SU-DHL-6 (cell line): Measurements from ENCODE around the gene GSTM2.

ENCODE experiments used
- H2AFZ ChIP-seq: fragments of 200-600 bp; sonication (generic); 2 replicates; pipeline ENCODE4 v1.6.1; 2014; ENCODE audit warnings: low read depth, mild to moderate bottlenecking, moderate library complexity, mixed read lengths, antibody characterized with exemption, low read length; ENCODE audit not compliant: severe bottlenecking
- H3F3A ChIP-seq: fragments of 200-600 bp; shearing (Covaris generic); 2 replicates; pipeline ENCODE4 v1.6.0; 2016; ENCODE audit warnings: antibody characterized with exemption, mild to moderate bottlenecking; ENCODE audit not compliant: insufficient read depth
- H3K27ac ChIP-seq: fragments of 200-600 bp; sonication (generic); 2 replicates; pipeline ENCODE4 v1.5.1; 2016; ENCODE audit warnings: low read depth, mild to moderate bottlenecking, low read length, moderate library complexity, mixed read lengths
- H3K27me3 ChIP-seq: fragments of 200-600 bp; sonication (generic), shearing (Covaris generic); 2 replicates; pipeline ENCODE4 v1.6.0; 2014; ENCODE audit warnings: mild to moderate bottlenecking, low read length
- H3K36me3 ChIP-seq: fragments of 200-600 bp; sonication (generic); 2 replicates; pipeline ENCODE4 v1.6.1; 2014; ENCODE audit warnings: mild to moderate bottlenecking, low read length, mixed read lengths
- H3K4me2 ChIP-seq: fragments of 300-600, 200-600 bp; shearing (Covaris generic), sonication (generic); 2 replicates; pipeline ENCODE4 v1.6.0; 2014; ENCODE audit warnings: low read length, low read depth, mild to moderate bottlenecking; ENCODE audit not compliant: poor library complexity, severe bottlenecking
- H3K4me3 ChIP-seq: fragments of 200-600 bp; sonication (generic); 2 replicates; pipeline ENCODE4 v1.5.1; 2014; ENCODE audit warnings: antibody characterized with exemption, low read length, mild to moderate bottlenecking, mixed read lengths; ENCODE audit not compliant: insufficient read depth, poor library complexity, severe bottlenecking
- H3K79me2 ChIP-seq: fragments of 200-600 bp; sonication (generic); 2 replicates; pipeline ENCODE4 v1.6.1; 2014; ENCODE audit warnings: mild to moderate bottlenecking, low read length, moderate library complexity; ENCODE audit not compliant: insufficient read depth
- H3K9ac ChIP-seq: fragments of 200-600 bp; sonication (generic); 2 replicates; pipeline ENCODE4 v1.7.0; 2014; ENCODE audit warnings: mild to moderate bottlenecking, low read length
- H3K9me2 ChIP-seq: fragments of 200-600 bp; sonication (generic); replicated peaks from 2 replicates; pipeline ENCODE4 v1.6.1; 2014; ENCODE audit warnings: low read length; ENCODE audit not compliant: insufficient read depth
- H3K9me3 ChIP-seq: fragments of 200-600 bp; sonication (generic); 2 replicates; pipeline ENCODE4 v1.6.1; 2014; ENCODE audit warnings: low read length, mixed read lengths; ENCODE audit not compliant: insufficient read depth
- H4K20me1 ChIP-seq: fragments of 200-600 bp; sonication (generic); 2 replicates; pipeline ENCODE4 v1.6.1; 2014; ENCODE audit warnings: low read depth, mild to moderate bottlenecking, antibody characterized with exemption, low read length, moderate library complexity, mixed read lengths
- EZH2phosphoT487 ChIP-seq: fragments of 200-600 bp; sonication (generic), shearing (Covaris generic); conservative IDR thresholded peaks from 2 replicates; pipeline ENCODE4 v1.6.1; 2018; ENCODE audit warnings: mild to moderate bottlenecking, antibody characterized with exemption, low read length, moderate library complexity, mixed read lengths
- TF ChIP-seq, protein P1 (sequence below): fragments of 200-600 bp; sonication (generic); IDR thresholded peaks from one replicate; pipeline ENCODE4 v1.5.1; 2017; ENCODE audit warnings: antibody characterized with exemption, mild to moderate bottlenecking, low read length, moderate library complexity; ENCODE audit not compliant: insufficient read depth, poor library complexity, severe bottlenecking

The GSTM2 gene

DNA sequence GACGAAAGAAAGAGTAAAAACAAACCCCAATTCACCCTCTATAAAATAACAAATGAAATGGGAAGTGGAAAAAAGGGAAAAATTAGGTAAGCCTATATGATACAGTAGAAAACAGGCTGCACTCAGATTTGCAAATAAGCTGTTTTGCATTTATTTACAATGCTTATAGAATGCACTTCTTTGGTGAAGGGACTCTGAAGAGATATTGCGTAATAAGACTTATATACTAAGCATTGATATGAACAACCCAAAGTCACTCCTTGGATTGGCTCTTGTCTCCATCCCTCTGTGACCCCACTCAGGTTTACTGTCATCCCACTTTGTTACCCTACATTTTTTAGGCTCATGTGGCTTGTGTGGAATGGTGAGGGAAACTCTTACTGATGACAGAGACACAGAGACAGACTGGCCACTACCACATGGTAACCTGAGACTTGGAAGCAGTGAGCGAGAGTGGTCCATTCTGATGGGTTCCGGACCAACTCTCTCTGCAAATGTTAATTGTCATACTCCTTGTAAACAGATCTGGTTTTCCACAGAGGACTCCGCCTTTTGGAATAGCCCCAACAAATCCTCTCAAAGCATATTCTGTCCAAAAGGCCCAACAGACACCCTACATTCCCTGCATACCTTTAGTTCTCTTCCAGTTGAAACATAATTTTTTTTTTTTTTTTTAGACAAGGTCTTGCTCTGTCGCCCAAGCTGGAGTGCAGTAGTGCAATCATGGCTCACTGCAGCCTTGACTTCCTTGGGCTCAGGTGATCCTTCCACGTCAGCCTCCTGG lies 55.2 kb downstream of the GSTM2 start:
- H3K9me2 ChIP-seq = no peaks in the 10 kb centered on the region
- no peaks in the 10 kb centered on the region for H3K9me3 ChIP-seq
- no peaks in the 10 kb centered on the region for H3F3A ChIP-seq
- no peak overlapping the region for H3K4me2 ChIP-seq
- H3K79me2 ChIP-seq = no peaks in the 10 kb centered on the region
- no peak overlapping the region for H3K4me3 ChIP-seq
- H3K27ac ChIP-seq = no peak overlapping the region
- TF ChIP-seq, protein P1, sequence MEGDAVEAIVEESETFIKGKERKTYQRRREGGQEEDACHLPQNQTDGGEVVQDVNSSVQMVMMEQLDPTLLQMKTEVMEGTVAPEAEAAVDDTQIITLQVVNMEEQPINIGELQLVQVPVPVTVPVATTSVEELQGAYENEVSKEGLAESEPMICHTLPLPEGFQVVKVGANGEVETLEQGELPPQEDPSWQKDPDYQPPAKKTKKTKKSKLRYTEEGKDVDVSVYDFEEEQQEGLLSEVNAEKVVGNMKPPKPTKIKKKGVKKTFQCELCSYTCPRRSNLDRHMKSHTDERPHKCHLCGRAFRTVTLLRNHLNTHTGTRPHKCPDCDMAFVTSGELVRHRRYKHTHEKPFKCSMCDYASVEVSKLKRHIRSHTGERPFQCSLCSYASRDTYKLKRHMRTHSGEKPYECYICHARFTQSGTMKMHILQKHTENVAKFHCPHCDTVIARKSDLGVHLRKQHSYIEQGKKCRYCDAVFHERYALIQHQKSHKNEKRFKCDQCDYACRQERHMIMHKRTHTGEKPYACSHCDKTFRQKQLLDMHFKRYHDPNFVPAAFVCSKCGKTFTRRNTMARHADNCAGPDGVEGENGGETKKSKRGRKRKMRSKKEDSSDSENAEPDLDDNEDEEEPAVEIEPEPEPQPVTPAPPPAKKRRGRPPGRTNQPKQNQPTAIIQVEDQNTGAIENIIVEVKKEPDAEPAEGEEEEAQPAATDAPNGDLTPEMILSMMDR = no peak
- no peak for TF ChIP-seq EZH2phosphoT487
- no peak overlapping the region for H3K9ac ChIP-seq
- H2AFZ ChIP-seq = no peak overlapping the region
- no peaks in the 10 kb centered on the region for H3K36me3 ChIP-seq
- H3K27me3 ChIP-seq = no peaks in the 10 kb centered on the region
- no peaks in the 10 kb centered on the region for H4K20me1 ChIP-seq
